HPDE6-E6E7 (cell line): ENCODE data around the gene CCSER1.
A peak's percentile ranks its signal among the peaks of the same experiment; 100 is the strongest.

Experiments used
- DNase-seq: peaks from one replicate; pipeline ENCODE4 v3.0.0; 2011; ENCODE audit warnings: missing footprints; ENCODE audit errors: extremely low spot score

The CCSER1 gene

DNA sequence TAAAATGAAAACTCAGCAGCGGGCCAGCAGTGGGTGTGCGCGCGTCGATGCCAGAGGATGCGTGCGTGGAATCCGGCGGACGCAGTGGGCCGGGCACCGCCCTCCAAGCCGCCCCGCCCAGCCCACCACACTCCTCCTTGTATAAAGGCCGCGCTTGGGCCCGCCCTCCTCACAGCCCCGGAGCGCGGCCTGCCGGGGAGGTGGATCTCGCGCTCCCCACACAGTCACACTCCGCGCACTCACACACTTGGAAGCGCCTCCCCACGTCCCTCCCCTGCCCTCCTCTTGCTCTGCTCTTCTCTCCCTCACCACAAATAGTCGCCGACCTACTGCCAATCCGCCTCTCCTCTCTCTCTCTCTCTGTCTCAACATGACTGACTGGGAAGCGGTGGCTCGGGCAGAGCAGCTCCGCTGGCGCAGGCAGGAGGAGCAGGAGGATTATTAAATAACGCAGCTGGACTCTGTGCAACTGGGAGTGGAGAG, at the start of gene CCSER1:
Gene CCSER1 (plus strand): TSS at position 172 of the 483 bp plus-strand sequence.
- DNase-seq, result peak; percentile 26

DNA sequence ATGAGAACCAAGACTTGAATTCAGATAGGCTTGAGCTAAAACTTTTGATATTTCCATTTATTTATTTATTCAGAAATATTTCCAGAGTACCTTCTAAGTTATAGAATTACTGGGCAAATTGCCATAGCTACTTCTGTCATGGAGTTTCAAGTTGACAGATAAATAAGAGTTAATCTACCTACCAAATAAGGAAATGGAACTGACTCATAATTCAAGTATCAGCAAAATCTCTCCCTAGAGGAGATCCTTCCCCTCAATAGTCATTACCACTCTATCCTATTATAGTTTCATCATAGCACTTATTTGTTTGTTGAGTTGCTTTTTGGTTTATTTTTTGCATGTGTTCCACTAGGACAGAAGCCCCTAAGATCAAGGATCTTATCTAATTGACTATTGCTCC, 48.8 kb upstream of the CCSER1 start:
- DNase-seq, result no peak

DNA sequence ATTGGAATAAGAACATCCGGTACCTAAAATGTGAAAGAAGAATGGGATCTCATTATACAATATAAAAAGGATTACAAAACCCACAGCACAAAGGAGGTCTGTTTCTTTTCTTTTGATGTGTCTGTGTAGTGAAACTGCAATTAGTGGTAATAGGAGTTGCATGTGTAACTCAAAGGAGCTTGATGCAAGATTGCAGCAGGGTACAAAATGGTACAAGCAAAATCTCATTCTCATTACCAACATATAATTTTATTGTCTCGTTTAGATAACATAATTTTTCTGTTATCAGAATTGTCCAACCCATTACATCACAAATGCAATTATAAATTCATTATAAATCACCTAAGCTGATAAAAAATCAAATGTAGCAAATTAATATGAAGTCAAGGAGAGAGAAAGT, 47.1 kb upstream of the CCSER1 start:
- DNase-seq, result no peak

DNA sequence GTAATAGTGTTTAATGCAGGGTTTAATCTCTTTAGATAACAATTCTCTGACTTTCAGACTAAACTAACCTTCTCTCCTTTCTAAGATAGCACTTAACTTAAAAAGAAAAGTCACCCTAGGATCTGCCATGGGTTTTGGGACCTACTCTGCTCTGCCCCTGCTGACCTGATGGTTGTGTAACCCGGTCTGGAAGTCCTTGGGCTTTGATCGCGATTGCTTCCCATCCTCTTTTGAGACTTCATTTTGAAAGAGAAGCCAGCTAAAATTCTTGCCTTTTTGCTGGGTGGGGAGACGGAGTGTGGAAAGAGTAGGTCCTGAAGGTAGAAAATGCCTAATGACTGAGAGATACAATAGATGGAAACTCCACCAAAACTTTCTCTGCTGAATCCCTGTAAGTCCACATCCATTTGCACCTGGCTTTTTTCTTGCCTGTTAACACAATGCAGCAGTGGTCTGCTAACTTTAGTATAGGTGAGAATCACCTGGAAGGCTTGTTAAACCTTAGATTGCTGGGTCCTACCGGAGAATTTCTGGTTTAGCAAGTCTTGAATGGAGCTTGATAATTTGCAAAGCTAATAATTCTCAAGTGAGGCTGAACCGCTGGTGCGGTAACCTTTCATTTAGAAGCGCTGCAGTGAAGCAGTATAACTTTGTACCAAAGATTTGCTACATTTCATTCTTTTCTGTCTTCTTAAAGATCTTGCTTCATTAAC, 45.6 kb upstream of the CCSER1 start:
- no peak for DNase-seq

DNA sequence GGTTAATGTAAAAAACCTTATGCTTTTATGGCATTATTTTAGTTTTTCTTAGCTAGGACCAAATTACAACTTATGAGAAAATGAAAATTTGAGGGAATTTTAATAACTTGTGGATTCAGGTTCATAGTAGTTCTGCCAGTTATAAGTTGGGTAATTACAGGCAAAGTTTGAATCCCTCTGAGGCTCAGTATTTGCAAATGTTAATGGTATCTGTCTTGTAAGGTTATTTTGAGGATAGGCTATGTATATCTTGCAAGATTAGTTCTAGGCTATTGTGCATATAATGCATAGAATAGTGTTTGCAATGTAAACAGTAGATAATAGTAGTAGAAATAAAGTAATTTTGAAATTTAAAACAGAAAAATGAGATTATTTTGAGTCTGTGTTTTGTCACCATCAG, 44.7 kb upstream of the CCSER1 start:
- DNase-seq, result no peak

DNA sequence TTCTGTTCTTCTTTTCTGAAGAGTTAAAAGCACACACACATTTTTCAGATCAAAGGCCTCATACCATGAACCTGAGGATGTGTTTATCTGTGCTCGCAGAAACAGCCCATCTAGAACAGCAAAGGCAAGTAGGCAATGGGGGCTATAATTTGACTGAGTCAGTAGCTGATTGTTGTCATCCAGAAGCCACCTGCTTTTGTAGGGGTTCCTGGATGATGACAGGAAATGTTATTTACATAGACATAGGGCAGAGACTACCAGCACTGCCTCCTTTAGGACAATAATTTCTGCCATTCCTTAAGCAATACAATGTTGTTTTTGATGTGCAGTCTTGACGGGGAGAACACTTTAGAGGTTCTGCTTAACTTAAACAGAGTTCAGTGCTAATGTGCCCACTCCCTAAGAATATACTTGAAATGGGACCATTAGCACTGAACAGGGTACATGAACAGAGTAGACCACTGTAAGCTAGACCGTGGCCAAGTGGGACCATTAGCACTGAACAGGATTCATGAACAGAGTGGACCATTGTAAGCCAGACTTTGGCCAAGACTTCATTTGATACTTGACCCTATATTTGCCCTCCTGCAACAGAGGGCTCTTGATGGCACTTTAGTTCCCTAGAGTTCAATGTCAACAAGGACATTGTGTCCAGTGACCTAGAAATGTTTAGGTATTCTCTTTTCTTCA, 42.8 kb upstream of the CCSER1 start:
- DNase-seq, result no peak

DNA sequence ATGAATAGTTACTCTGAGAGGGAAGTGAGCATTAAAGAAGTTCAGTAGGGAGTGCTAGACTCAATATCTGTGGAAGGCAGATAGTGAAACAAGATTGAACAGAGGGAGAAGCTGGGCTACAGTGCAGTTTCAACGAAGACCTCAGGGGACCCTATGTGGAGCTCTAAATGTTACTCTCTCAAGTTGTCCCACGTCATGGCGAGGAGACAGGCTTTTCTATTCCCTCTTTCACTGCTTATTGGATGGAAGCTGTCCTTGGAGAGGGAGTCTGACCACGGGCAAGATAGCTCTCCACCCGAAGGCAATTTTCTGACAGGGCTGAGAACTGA, 42.3 kb upstream of the CCSER1 start:
- no peak for DNase-seq

DNA sequence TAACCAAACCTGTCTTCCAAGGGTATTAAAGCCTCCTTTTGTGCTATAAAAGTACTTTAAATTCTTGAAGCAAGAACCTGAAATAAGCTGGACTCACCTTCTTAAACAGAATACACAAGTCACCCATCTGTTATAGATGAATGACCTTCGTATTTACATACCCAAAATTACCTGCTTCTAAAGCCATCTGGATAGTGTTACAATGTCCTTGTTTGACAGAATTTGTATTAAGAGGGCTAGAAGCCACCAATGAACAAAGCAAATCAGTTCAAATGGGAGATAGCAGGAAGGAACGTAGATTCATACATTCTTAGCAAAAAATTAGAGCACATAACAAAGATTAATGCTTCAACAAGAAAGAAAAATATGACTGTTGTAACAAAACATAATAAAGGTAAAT, 33.7 kb upstream of the CCSER1 start:
- DNase-seq, result no peak

DNA sequence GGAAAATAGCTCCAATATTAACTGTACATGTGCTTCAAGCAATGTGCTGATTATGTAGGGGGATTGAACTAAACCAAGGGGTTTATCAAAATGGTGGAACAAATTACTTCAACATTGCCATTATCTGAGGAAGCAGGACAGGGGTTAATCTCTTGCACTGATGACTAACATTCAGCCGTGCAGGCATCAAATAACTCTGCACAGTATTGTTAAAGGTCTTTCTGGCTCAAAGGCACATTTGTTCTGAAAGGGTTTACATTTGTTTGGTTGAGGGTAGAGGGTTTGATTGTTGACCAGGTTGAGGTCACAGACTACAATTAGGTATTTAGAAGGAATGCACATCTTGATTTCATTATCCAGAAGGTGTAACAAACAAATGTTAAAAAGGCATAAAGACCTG, 32.2 kb upstream of the CCSER1 start:
- no peak for DNase-seq

DNA sequence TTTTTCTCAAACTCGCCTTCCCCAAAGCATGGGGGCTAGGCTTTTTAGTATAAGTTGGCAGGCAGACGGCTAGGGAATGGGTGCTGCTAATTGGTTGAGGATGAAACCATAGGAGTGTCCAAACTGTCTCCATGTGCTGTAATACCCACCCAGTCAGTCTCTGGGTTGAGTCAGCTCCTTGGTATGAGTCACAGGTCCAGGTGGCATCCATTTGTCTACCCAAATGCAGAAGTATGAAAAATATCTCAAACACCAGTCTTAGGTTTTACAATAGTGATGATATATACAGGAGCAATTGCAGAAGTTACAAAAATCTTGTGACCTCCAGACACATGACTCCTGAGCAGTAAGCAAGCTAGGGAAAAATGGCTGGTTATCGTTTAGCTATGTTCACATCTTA, 27.4 kb upstream of the CCSER1 start:
- no peak for DNase-seq

DNA sequence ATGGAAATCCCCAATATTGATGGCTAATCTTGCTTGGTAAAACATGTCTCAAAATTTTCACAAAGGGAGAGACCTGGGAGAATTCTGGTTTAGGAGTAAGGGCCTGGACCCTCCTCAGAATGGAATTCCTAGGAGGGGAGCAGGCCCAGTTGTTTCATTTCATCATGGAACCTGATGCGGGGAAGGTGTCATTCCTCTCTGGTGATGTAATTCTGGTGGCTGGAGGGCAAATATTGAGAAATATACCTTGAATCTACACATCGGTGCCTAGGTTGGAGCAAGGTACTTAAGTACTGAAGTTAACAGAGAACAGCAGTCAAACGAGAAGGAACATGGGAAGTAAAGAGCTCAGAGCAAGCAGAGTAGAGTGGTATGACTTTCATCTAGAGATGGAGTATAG, 23.2 kb upstream of the CCSER1 start:
- no peak for DNase-seq

DNA sequence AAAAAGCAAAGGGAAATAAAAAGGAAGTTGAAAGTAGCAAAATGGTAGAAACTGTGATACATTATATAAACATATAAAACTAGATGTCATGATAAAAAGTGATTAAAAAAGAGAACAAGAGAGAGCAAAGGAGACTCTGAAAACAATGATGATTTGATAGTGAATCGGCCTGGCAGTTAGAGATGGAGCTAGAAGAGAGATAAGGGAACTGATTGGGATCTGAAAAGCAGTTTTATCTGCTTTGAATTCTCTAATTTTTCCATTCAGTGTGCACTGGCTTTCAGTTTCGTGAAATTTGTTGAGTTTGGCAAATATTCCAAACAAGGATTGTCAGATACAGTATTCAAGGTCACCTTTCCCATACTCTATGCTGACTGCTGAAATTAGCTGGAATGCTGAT, 21.9 kb upstream of the CCSER1 start:
- DNase-seq, result no peak

DNA sequence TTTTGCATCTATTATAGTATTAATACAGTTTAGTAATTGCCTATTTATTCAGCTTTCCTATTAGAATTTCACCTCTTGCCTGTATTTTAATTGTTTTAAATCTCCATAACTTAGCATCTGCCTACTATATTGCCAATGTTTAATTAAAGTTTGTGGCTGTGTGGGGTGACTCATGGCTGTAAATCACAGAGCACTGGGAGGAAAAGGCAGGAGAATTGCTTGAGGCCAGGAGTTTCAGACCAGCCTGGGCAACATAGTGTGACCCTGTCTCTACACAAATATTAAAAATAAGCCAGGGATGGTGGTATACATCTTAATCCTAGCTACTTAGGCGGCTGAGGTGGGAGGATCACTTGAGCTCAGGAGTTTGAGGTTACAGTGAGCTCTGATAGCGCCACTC, 14.5 kb upstream of the CCSER1 start:
- no peak for DNase-seq

DNA sequence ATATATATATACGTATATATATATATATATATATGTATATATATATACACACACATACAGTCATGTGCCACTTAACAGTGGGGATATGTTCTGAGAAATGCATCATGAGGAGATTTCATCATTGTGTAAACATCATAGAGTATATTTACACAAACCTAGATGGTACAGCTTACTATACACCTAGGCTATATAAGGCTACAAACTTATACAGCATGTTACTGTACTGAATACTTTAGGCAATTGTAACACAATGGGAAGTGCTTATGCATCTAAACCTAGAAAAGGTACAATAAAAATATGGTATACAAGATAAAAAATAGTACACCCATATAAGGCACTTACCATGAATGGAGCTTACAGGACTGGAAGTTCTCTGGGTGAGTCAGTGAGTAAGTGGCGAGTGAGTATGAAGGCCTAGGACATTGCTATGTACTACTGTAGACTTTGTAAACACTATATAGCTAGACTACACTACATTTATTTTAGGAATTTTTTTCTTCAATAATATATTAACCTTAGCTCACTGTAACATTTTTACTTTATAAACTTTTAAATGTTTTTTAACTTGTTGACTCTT, 13.2 kb upstream of the CCSER1 start:
- no peak for DNase-seq

DNA sequence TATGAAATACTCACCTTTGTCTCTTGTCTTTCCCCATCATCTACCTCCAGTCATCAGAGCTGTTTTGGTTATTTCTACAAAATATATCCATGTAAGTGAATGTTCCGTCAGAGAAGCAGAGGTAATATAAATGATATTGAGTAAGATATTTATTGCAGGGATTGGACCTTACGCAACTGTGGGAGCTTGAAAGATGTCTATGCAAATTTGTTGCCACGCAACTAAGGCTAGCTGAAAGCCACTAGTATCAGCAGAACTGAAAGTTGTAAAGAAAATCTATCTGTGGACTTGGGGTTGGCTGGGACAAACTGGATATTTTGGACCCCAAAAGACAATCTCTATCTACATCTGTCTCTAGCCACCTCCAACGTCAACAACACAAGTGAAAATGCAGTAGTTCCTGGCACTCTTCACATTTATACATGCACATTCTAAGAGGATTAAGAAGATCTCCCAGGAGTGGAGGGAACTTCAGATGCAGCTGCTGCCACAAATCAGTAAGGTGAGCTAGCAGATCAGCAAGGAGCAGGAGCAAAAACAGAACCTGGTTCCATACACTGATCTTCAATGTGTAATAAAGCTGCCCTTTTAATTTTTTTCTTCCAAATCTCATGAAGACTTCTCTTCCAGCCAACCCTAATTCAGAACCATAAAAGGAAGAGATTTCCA, 8.5 kb upstream of the CCSER1 start:
- DNase-seq, result no peak

DNA sequence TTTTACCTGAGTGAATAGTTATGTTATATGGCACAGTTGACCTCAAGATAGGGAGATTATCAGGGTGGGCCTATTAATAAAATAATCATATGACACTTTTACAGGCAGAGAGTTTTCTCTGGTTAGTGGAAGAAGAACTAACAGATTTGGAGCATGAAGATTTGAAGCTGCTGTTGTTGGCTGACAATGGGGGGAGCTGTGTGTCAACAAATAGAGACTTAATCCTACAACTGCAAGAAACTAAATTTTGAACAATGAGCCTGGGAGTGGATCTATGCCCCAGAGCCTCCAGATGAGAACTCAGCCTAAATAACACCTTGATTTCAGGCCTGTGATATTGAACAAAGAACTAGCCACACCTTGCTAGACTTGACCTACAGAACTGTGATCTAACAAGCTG, 7.2 kb upstream of the CCSER1 start:
- DNase-seq, result no peak

DNA sequence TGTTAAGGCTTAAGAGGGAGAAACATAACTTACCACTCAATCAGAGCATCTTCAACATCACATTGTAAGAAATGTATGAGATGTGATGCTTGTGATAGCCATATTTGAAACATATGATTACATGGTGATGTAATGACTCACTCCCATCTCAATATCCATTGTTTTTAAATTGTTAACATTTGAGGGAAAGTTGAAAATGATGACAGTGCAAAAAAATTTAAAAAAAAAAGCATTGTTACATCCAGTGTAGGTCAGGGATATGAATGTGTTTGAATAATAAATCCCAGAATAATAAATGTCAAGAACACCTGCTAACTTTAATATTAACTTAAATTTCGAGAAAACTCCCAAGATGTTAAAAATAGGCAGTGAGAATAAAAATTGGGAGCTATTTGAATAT, 6.4 kb upstream of the CCSER1 start:
- DNase-seq, result no peak

DNA sequence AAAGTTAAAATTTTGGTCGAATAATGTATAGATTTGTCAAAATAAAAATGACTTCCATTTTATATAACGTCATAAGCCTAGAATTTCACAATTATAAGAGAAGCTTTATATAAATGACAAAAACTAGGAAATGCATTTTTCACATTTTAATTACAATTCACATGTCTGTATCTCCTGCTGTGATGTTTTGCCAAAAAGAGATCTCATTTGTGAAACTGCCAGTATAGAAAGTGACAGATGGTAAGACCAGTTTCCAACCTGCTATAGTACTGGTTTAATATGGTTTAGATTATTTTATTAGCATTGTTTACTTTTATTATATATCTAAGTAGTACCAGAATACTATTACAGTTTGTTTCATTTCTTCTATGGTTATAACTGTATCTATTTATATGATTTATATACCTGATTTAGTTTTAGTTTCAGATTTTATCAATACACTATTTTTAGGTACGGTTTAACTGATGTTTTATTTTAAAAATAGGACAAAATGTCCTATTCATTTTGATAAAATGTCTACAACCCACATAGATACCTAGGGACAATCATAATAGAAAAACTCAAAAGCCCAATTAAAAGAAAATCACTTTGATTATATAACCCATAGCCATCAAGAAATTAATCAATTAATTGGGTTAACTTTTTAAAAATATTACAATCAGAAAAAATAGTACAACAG, 5.4 kb upstream of the CCSER1 start:
- DNase-seq, result no peak

DNA sequence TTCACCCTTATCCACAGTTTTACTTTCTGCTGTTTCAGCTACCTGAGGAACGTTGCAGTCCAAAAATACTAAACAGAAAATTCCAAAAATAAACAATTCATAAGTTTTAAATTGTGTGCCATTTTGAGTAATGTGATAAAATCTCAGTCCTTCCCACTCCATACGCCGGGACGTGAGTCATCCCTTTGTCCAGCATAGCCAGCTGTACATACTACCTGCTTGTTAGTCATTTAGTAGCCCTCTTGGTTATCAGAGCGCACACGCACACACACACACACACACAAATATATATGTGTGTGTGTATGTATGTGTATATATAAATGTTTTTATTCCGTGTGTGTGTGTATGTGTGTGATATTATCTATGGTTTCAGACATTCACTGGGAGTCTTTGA, 4.8 kb upstream of the CCSER1 start:
- DNase-seq, result peak; percentile 27

DNA sequence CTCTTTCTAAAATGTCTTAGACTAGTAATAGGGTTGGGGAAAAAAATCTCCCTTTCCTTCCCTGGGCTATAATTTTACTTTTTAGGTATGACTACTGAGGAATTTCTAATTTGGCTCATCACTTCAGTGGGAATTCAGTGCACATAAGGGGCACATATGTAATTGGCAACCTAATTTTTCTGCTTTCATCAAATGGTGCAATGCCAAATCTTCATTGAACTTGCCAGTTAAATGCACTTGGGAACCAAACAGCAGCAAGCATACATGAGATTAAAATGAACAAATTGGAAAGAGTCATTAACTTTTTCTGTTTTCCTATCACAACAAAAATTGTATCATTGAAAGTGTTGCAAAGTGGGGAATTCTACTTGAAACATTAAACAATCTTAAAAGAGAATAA, 2.9 kb upstream of the CCSER1 start:
- no peak for DNase-seq

DNA sequence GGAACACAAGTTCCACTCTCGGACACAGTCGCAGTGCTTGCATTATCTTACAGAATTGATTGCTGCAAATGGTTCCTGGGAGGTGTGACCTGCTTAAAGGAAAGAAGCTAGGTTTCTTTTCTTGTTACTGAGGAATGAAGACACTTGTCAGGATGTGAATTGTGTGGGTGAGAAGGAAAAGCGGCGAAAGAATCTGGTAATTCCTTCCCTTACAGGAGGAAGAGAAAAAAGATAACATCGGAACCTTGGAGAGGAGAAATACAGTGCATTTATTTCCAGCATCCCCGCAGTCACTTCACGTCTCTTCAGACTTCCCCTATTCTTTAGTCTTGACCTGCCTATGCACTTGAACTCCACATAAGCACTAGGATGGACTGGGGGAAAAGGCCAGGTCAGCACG, 389 bp upstream of the CCSER1 start:
- no peak for DNase-seq

DNA sequence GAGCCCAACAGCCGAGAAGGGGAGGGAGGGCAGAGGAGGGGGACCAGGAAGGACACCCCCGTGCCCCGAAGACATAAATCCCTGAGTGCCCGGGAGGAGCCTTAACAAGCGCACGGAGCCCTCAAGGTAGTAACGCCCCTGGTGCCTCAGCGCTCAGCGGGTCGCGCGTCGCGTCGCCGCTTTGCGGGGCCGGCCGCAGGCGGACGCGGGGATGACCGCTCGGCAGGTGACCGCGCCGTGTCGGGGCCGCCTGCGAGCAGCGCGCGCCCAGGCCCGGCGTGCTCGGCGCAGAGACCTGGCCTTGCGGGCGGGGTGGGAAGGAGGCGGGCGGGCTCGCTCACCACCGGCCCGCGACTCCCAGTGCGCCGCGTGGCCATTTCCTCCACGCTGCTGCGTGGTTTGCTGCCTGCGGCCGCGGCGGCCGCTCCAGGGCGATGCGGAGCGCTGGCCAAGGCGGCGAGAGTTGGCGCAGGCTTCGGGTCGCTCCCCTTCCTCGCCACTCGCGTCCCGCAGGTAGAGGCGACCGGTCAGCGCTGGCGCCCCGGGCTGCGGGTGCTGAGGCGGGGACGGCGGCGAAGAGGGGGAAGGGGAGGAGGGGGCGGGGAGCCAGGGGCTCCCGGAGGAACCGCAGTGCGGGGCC, 632 bp downstream of the CCSER1 start:
- no peak for DNase-seq
